Muscle layer of colon (tissue), 2 donors: Measurements from ENCODE around the gene SEBOX.
"Not testable (repeated sequence)": the region's sequence is repeated elsewhere in the genome, so short reads cannot be mapped to it uniquely, and the experiment has no call there.

ENCODE experiments used
- H3K27ac ChIP-seq: one replicate; pipeline ENCODE4 v1.7.0; 2013; ENCODE audit warnings: low read depth, mild to moderate bottlenecking, low read length, moderate library complexity
- H3K27me3 ChIP-seq, 2 donors: one replicate each; pipeline ENCODE4 v1.7.0; 2013; ENCODE audit warnings: low read length in 2 of 2, mild to moderate bottlenecking in 2 of 2; ENCODE audit not compliant: insufficient read depth in 2 of 2, control insufficient read depth in 1 of 2
- H3K36me3 ChIP-seq: one replicate; pipeline ENCODE4 v1.7.0; 2013; ENCODE audit warnings: mild to moderate bottlenecking, low read length; ENCODE audit not compliant: insufficient read depth
- H3K4me1 ChIP-seq: one replicate; pipeline ENCODE4 v1.7.0; 2013; ENCODE audit warnings: mild to moderate bottlenecking, low read length; ENCODE audit not compliant: insufficient read depth
- H3K4me3 ChIP-seq, 2 donors: one replicate each; pipeline ENCODE4 v1.7.0; 2013; ENCODE audit warnings: low read length in 2 of 2, low read depth in 1 of 2, mild to moderate bottlenecking in 1 of 2, moderate library complexity in 1 of 2
- H3K9ac ChIP-seq: one replicate; pipeline ENCODE4 v1.7.0; 2013; ENCODE audit warnings: low read length
- H3K9me3 ChIP-seq: one replicate; pipeline ENCODE4 v1.7.0; 2013; ENCODE audit warnings: mild to moderate bottlenecking, low read length
- donor health status: abdominal sarcoma.
- donor health status: Adenocarcinoma of cecum.

Gene SEBOX

GRCh38 chr17:28344435-28344901 lies 20.5 kb downstream of the SEBOX start:
- Histone ChIP-seq H3K4me1 (no peaks in the 10 kb centered on the region), H3K36me3 (peaks cover 93% of the 10 kb centered on the region), H3K4me3 (no peak overlapping the region), H3K27me3 (no peaks in the 10 kb centered on the region), H3K9ac (no peak overlapping the region), H3K9me3 (no peaks in the 10 kb centered on the region), H3K27ac (no peak overlapping the region)

- H3K27ac ChIP-seq, result no peak overlapping the region
- H3K4me1 ChIP-seq, result no peaks in the 10 kb centered on the region
- no peaks in the 10 kb centered on the region for H3K27me3 ChIP-seq
- no peak overlapping the region for H3K4me3 ChIP-seq
- no peak overlapping the region for H3K9ac ChIP-seq
- no peaks in the 10 kb centered on the region for H3K9me3 ChIP-seq
- peaks cover 92% of the 10 kb centered on the region for H3K36me3 ChIP-seq
These were observed 21.0 kb downstream of the SEBOX start for GRCh38 chr17:28344011-28344410.

GRCh38 chr17:28343491-28343932 lies 21.5 kb downstream of the SEBOX start:
- H3K27me3 ChIP-seq, result no peaks in the 10 kb centered on the region
- H3K4me3 ChIP-seq, result no peak overlapping the region
- H3K36me3 ChIP-seq, result peaks cover 87% of the 10 kb centered on the region
- no peaks in the 10 kb centered on the region for H3K9me3 ChIP-seq
- H3K9ac ChIP-seq, result no peak overlapping the region
- H3K4me1 ChIP-seq, result peaks cover under 1% of the 10 kb centered on the region
- no peak overlapping the region for H3K27ac ChIP-seq

GRCh38 chr17:28342313-28342712 lies 22.7 kb downstream of the SEBOX start:
- Histone ChIP-seq H3K9me3 (no peaks in the 10 kb centered on the region), H3K36me3 (peaks cover 75% of the 10 kb centered on the region), H3K4me3 (no peak overlapping the region), H3K27me3 (no peaks in the 10 kb centered on the region), H3K4me1 (peaks cover 11% of the 10 kb centered on the region), H3K27ac (no peak overlapping the region), H3K9ac (no peak overlapping the region)

GRCh38 chr17:28341516-28341915 lies 23.5 kb downstream of the SEBOX start:
- Histone ChIP-seq H3K9ac (no peak overlapping the region), H3K27ac (no peak overlapping the region), H3K4me1 (peaks cover 19% of the 10 kb centered on the region), H3K4me3 (no peak overlapping the region), H3K9me3 (no peaks in the 10 kb centered on the region), H3K27me3 (no peaks in the 10 kb centered on the region), H3K36me3 (peaks cover 68% of the 10 kb centered on the region)

GRCh38 chr17:28340374-28340773 lies 24.6 kb downstream of the SEBOX start:
- H3K9me3 ChIP-seq, result no peaks in the 10 kb centered on the region
- no peak overlapping the region for H3K9ac ChIP-seq
- H3K4me3 ChIP-seq, result no peak overlapping the region
- H3K4me1 ChIP-seq, result peaks cover 23% of the 10 kb centered on the region
- no peaks in the 10 kb centered on the region for H3K27me3 ChIP-seq
- peaks cover 57% of the 10 kb centered on the region for H3K36me3 ChIP-seq
- H3K27ac ChIP-seq, result no peak overlapping the region

GRCh38 chr17:28339431-28339830 lies 25.6 kb downstream of the SEBOX start:
- Histone ChIP-seq H3K4me1 (peaks cover 26% of the 10 kb centered on the region), H3K9ac (no peak overlapping the region), H3K9me3 (no peaks in the 10 kb centered on the region), H3K27ac (no peak overlapping the region), H3K4me3 (no peak overlapping the region), H3K27me3 (no peaks in the 10 kb centered on the region), H3K36me3 (peaks cover 47% of the 10 kb centered on the region)

- not testable (repeated sequence) for H3K27ac ChIP-seq, H3K27me3 ChIP-seq, H3K4me3 ChIP-seq, H3K9me3 ChIP-seq, H3K9ac ChIP-seq
- Histone ChIP-seq H3K36me3 (peaks cover 44% of the 10 kb centered on the region), H3K4me1 (peaks cover 32% of the 10 kb centered on the region)
These were observed 26.2 kb downstream of the SEBOX start for GRCh38 chr17:28338769-28339212.

- Histone ChIP-seq H3K27ac (no peak overlapping the region), H3K4me1 (peaks cover 38% of the 10 kb centered on the region)
These were observed 26.8 kb downstream of the SEBOX start for GRCh38 chr17:28338056-28338768.

GRCh38 chr17:28335959-28336871 lies 28.8 kb downstream of the SEBOX start:
- peaks cover 40% of the 10 kb centered on the region for H3K4me1 ChIP-seq

More at GRCh38 chr17:28338056-28338768, 26.8 kb downstream of the SEBOX start:
- H3K9me3 ChIP-seq, result no peaks in the 10 kb centered on the region
- H3K9ac ChIP-seq, result no peak overlapping the region
- peaks cover 40% of the 10 kb centered on the region for H3K36me3 ChIP-seq
- no peak overlapping the region for H3K4me3 ChIP-seq
- no peaks in the 10 kb centered on the region for H3K27me3 ChIP-seq

GRCh38 chr17:28335201-28335958 lies 29.6 kb downstream of the SEBOX start, which contains the start of the genes IFT20 and TNFAIP1:
Gene IFT20, minus strand, starts transcription at chr17:28335472. Its CDS starts 3,487 bp downstream, at chr17:28331985.
Gene TNFAIP1, plus strand, starts transcription at chr17:28335761. Its CDS starts 3,761 bp downstream, at chr17:28339522.
- H3K27me3 ChIP-seq, result no peaks in the 10 kb centered on the region
- H3K4me1 ChIP-seq, result peaks cover 40% of the 10 kb centered on the region
- peak within 1 kb of the TSS; percentile 93 for H3K4me3 ChIP-seq
- peak within 1 kb of the TSS; percentile 66 for H3K9ac ChIP-seq
- no peaks in the 10 kb centered on the region for H3K9me3 ChIP-seq
- H3K36me3 ChIP-seq, result peaks cover 30% of the 10 kb centered on the region
- peak within 1 kb of the TSS; percentile 96 for H3K27ac ChIP-seq

More at GRCh38 chr17:28335959-28336871, 28.8 kb downstream of the SEBOX start:
- H3K9ac ChIP-seq, result peak overlapping the region; percentile 65
- H3K9me3 ChIP-seq, result no peaks in the 10 kb centered on the region
- no peaks in the 10 kb centered on the region for H3K27me3 ChIP-seq
- H3K4me3 ChIP-seq, result peak overlapping the region; percentile 72 to 83
- H3K27ac ChIP-seq, result peak overlapping the region; percentile 96
- peaks cover 30% of the 10 kb centered on the region for H3K36me3 ChIP-seq
